Hepatocyte (in vitro differentiated cells): ENCODE results near the gene THAP8.

Source experiments
- CTCF ChIP-seq: fragments of 200-600 bp; sonication (generic); IDR thresholded peaks from 2 replicates; pipeline ENCODE4 v1.5.1; 2016; ENCODE audit warnings: antibody characterized with exemption, mild to moderate bottlenecking; ENCODE audit not compliant: poor library complexity
- EZH2 ChIP-seq: fragments of 200-600 bp; sonication (generic); IDR thresholded peaks from 2 replicates; pipeline ENCODE4 v1.6.1; 2016; ENCODE audit warnings: antibody characterized with exemption, mild to moderate bottlenecking, borderline replicate concordance
- EZH2phosphoT487 ChIP-seq: fragments of 200-600 bp; sonication (generic); IDR thresholded peaks from one replicate; pipeline ENCODE4 v1.6.1; 2018; ENCODE audit warnings: antibody characterized with exemption, mild to moderate bottlenecking, low read depth, moderate library complexity; ENCODE audit not compliant: unreplicated experiment, severe bottlenecking

- TF ChIP-seq CTCF (no peak), EZH2phosphoT487 (no peak), EZH2 (no peak)
Measured at GRCh38 chr19:35992907-35993765, 60.9 kb downstream of the THAP8 start.
